Transverse colon (tissue), 4 donors: ENCODE results near the gene SNX6. TPM values are rescaled to one million over a fixed set of nuclear protein-coding genes. Genes with fewer than 3 reads are reported as not detected.
"Not testable (repeated sequence)": the region's sequence is repeated elsewhere in the genome, so short reads cannot be mapped to it uniquely, and the experiment has no call there.

Experiments
- DNase-seq: peaks from one replicate; pipeline ENCODE4 v3.0.0-alpha.2; 2019
- H3K27ac ChIP-seq, 4 donors: fragments of 200-600 bp; sonication (generic); 2 replicates each; pipeline ENCODE4 v1.5.1; 2016 to 2018; ENCODE audit warnings: inconsistent platforms in 4 of 4
- H3K27me3 ChIP-seq: fragments of 200-600 bp; sonication (generic); 2 replicates; pipeline ENCODE4 v1.5.1; 2017; ENCODE audit warnings: inconsistent platforms
- H3K36me3 ChIP-seq, 4 donors: fragments of 200-600 bp; sonication (generic); 2 replicates each; pipeline ENCODE4 v1.5.1; 2017 to 2019; ENCODE audit warnings: inconsistent platforms in 4 of 4
- H3K4me1 ChIP-seq, 4 donors: fragments of 200-600 bp; sonication (generic); 2 replicates each; pipeline ENCODE4 v1.5.1; 2017 to 2020; ENCODE audit warnings: inconsistent platforms in 4 of 4
- H3K4me3 ChIP-seq, 4 donors: fragments of 200-600 bp; sonication (generic); 1 replicate in 1 of 4; 2 replicates in 3 of 4; pipeline versions ENCODE4 v1.5.1 to v1.6.1; 2017 to 2019; ENCODE audit warnings: inconsistent platforms in 4 of 4
- H3K9me3 ChIP-seq, 2 donors: fragments of 200-600 bp; sonication (generic); 2 replicates each; pipeline ENCODE4 v1.5.1; 2017 to 2019; ENCODE audit warnings: inconsistent platforms in 2 of 2
- EP300 ChIP-seq: sonication (generic); formaldehyde crosslinking; IDR thresholded peaks from one replicate; pipeline ENCODE4 v1.6.1; 2017; ENCODE audit warnings: antibody characterized with exemption, low read depth
- POLR2A ChIP-seq: fragments of 450-650 bp; IDR thresholded peaks from one replicate; pipeline ENCODE4 v1.6.1; 2016; ENCODE audit warnings: antibody characterized with exemption, mild to moderate bottlenecking, moderate library complexity
- POLR2AphosphoS5 ChIP-seq, 3 donors: sonication (generic); formaldehyde crosslinking; IDR thresholded peaks; one replicate each; pipeline ENCODE4 v1.6.1; 2016; ENCODE audit warnings: antibody characterized with exemption in 3 of 3
- WGBS, 2 donors: methylation state at CpG; one replicate each; pipeline ENCODE4 v1.1.5; 2018; ENCODE audit warnings: low coverage in 1 of 2; 5-methylcytosine and 5-hydroxymethylcytosine counted together
- in situ Hi-C, 4 donors: fragments of 200-750 bp; cut with MboI; loops; one replicate each; pipeline versions ENCODE4 v1.15.0 to v1.15.1; 2017; ENCODE audit warnings: low sequenced_read_pairs in 3 of 4, low pct_ligation_motif_present in 1 of 4, low pct_unique_long_range_greater_than_20kb in 1 of 4
- intact Hi-C: fragments of 100-400 bp; cut with DNase I; formaldehyde crosslinking; loops from one replicate; pipeline ENCODE4 v1.15.1; 2023; ENCODE audit warnings: low total_unique reads
- total RNA-seq, 4 donors: library from RNA; depleted of rRNA; stranded (reverse); fragments of >200 nt; gene quantifications; one replicate each; pipeline ENCODE4 v1.1.0, GENCODE V29; 2016
- TF ChIP-seq, protein P1 (sequence below), 5 experiments: fragments of 200-600 bp in 3 of 5; fragments of 450-650 bp in 2 of 5; sonication (generic) in 3 of 5; IDR thresholded peaks; 1 replicate in 2 of 5; 2 replicates in 3 of 5; pipeline ENCODE4 v1.5.1; 2016 to 2017; ENCODE audit warnings: antibody characterized with exemption in 5 of 5, inconsistent platforms in 3 of 5, mild to moderate bottlenecking in 2 of 5, moderate library complexity in 1 of 5

The SNX6 gene
- total RNA-seq, 4 donors from 2014 or later = 45.6 to 157 (median 118) TPM

DNA sequence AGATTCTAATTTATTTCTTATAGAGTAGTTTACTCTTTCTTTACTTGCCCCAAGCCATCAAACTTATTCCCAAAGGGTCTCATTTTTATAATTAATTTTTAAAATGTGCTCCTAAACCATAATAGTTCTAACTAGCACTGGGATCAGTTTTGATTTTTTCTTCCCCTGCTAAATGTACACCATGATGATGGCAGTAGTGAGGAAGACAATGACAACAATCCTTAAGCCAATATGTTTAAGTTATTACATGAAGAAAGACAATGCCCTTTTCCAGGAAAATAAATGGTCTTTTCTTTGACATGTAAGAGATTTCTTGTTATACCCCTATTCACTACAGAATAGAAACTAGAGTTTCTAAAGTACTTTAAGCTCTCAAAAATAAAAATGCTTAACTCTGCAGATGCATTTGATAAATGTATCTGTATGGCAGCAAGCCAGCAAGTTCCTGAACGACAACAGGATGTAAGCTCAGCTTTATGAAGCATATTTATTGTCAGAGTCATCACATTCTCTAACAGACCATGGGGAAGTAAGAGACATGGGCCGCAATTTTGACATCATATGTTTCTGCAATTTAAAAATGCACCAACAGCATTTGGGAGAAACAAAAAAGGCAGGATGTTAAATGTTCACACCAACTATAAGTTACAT lies 36.0 kb upstream of the SNX6 start:
- in situ Hi-C loops = loop anchor here in 1 of 4 donors (25.0 kb wide), 1 partner anchor 771 kb away; no protein-coding TSS in a partner anchor

DNA sequence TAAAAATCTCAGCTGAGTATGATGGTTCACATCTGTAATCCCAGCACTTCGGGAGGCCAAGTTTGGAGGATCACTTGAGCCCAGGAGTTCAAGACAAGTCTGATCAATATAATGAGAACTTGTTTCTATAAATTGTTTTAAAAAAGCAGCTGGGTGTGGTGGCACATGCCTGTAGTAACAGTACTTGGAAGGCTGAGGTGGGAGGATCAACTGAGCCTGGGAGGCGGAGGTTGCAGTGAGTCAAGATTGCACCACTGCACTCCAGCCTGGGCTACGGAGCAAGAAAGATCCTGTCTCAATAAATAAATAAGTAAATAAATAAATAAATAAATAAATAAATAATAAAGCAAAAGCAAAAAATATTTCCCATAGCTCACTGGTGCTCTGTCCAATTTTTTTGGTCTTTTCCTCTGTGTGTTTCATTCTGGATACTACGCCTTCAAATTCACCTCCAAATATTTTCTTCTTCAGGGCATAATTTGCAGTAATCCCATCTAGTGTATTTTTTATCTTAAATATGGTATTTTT lies 32.7 kb upstream of the SNX6 start:
- TF ChIP-seq, protein P1, sequence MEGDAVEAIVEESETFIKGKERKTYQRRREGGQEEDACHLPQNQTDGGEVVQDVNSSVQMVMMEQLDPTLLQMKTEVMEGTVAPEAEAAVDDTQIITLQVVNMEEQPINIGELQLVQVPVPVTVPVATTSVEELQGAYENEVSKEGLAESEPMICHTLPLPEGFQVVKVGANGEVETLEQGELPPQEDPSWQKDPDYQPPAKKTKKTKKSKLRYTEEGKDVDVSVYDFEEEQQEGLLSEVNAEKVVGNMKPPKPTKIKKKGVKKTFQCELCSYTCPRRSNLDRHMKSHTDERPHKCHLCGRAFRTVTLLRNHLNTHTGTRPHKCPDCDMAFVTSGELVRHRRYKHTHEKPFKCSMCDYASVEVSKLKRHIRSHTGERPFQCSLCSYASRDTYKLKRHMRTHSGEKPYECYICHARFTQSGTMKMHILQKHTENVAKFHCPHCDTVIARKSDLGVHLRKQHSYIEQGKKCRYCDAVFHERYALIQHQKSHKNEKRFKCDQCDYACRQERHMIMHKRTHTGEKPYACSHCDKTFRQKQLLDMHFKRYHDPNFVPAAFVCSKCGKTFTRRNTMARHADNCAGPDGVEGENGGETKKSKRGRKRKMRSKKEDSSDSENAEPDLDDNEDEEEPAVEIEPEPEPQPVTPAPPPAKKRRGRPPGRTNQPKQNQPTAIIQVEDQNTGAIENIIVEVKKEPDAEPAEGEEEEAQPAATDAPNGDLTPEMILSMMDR (IDR thresholded peaks at IDR 0.05) = no peak
- TF ChIP-seq EP300 (no peak), POLR2A (no peak)
- intact Hi-C loops (no loop called here), in situ Hi-C loops (loop anchor here in 1 of 4 donors (25.0 kb wide), 1 partner anchor 775 kb away; no protein-coding TSS in a partner anchor)
- H3K4me3 ChIP-seq = no peak overlapping the region
- no peaks in the 10 kb centered on the region for H3K9me3 ChIP-seq
- DNase-seq = no peak
- no peaks in the 10 kb centered on the region for H3K4me1 ChIP-seq
- H3K27ac ChIP-seq = no peak overlapping the region
- 88 to 94% methylated on average over 3 to 4 of the region's 4 CpGs for WGBS, 2 donors
- no peaks in the 10 kb centered on the region for H3K36me3 ChIP-seq
- H3K27me3 ChIP-seq = no peaks in the 10 kb centered on the region

More for the DNA sequence above, 36.0 kb upstream of the SNX6 start:
- no peak overlapping the region for H3K4me3 ChIP-seq
- no peaks in the 10 kb centered on the region for H3K27me3 ChIP-seq
- peak overlapping the region; percentile 20 to 37 (median 30) for H3K27ac ChIP-seq
- 25 to 31% methylated on average over 2 of the region's 2 CpGs for WGBS, 2 donors
- H3K4me1 ChIP-seq = no peaks in the 10 kb centered on the region
- intact Hi-C loops = loop anchor here (2.0 kb wide), 1 partner anchor 33 kb away; no protein-coding TSS in a partner anchor
- H3K9me3 ChIP-seq = no peaks in the 10 kb centered on the region
- H3K36me3 ChIP-seq = no peaks in the 10 kb centered on the region
- TF ChIP-seq EP300 (no peak), POLR2AphosphoS5 (IDR thresholded peaks at IDR 0.05) (no peak), POLR2A (no peak)
- TF ChIP-seq, protein P1 (IDR thresholded peaks at IDR 0.05) = no peak
- peak; percentile 17 for DNase-seq

DNA sequence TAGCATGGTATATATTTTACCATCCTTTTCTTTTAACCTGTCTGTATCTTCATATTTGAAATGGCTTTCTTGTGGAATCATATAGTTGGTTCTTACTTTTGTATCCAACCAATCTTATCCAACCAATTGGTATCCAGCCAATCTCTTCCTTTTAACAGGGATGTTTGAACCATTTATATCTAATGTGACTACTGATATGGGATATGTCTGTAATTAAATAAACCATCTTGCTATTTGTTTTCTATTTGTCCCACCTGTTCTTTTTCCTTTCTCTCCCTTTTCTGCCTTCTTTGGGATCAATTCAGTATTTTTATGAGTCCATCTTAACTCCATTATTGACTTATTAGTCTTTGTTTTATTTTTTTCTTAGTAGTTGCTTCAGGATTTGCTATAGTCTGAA lies 30.8 kb upstream of the SNX6 start:
- intact Hi-C loops (no loop called here), in situ Hi-C loops (loop anchor here in 1 of 4 donors (25.0 kb wide), 1 partner anchor 777 kb away; no protein-coding TSS in a partner anchor)
- no peak overlapping the region for H3K27ac ChIP-seq
- no peaks in the 10 kb centered on the region for H3K9me3 ChIP-seq
- H3K36me3 ChIP-seq = no peaks in the 10 kb centered on the region
- no peaks in the 10 kb centered on the region for H3K4me1 ChIP-seq
- TF ChIP-seq, protein P1 (IDR thresholded peaks at IDR 0.05) = no peak
- TF ChIP-seq POLR2AphosphoS5 (IDR thresholded peaks at IDR 0.05) (no peak), POLR2A (no peak), EP300 (no peak)
- no peak overlapping the region for H3K4me3 ChIP-seq
- no peak for DNase-seq
- H3K27me3 ChIP-seq = no peaks in the 10 kb centered on the region

DNA sequence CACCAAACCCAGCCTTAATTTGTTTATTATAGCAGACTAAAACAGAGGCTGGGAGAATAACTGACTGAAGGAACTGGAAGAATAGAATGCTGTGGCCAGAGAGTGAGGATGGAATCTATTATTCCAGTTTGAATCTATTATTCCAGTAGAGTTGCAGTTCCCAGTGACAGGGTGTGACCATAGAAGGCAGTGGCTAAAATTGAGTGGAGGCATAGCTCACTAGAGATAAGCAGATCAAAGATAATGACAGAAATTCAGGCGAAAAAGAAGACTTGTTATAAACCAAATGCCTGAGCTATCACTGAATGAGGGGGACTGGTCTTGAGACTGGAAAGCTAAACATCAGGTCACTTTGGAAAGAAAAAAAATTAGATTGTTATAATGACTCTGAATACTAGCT lies 26.0 kb upstream of the SNX6 start:
- in situ Hi-C loops (loop anchor here in 1 of 4 donors (25.0 kb wide), 1 partner anchor 781 kb away; no protein-coding TSS in a partner anchor), intact Hi-C loops (no loop called here)
- no peaks in the 10 kb centered on the region for H3K27me3 ChIP-seq
- H3K27ac ChIP-seq = no peak overlapping the region
- DNase-seq = no peak
- H3K4me1 ChIP-seq = no peaks in the 10 kb centered on the region
- 77% methylated on average over 1 of the region's 1 CpG; no CpG with 5 or more reads in 1 of the 2 donors for WGBS, 2 donors
- no peaks in the 10 kb centered on the region for H3K9me3 ChIP-seq
- no peaks in the 10 kb centered on the region for H3K36me3 ChIP-seq
- no peak overlapping the region for H3K4me3 ChIP-seq
- TF ChIP-seq, protein P1 (IDR thresholded peaks at IDR 0.05) = no peak

DNA sequence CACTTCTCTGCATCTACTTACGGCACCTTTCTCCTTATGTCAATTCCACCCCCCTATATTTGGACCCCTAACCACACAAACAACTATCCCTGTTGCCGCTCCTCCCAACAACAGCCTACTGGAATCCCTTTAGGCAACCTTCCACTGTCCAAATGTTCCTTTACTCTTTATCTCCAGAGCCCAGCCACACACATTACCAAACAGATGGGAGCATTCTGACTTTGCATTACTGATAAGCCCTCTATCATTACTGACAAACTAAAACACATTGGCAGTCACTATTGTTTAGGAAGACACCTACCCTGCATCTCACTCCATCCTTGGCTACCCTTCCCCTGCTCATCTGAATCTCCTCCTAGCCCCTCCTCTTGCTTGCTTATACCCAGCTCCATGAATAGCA lies 23.1 kb upstream of the SNX6 start:
- H3K27ac ChIP-seq, H3K9me3 ChIP-seq, DNase-seq, H3K27me3 ChIP-seq, intact Hi-C loops, H3K4me1 ChIP-seq, H3K4me3 ChIP-seq, H3K36me3 ChIP-seq: not testable (repeated sequence)
- WGBS, 2 donors = 95% methylated on average over 2 of the region's 2 CpGs
- in situ Hi-C loops = loop anchor here in 1 of 4 donors (25.0 kb wide), 1 partner anchor 784 kb away; no protein-coding TSS in a partner anchor

DNA sequence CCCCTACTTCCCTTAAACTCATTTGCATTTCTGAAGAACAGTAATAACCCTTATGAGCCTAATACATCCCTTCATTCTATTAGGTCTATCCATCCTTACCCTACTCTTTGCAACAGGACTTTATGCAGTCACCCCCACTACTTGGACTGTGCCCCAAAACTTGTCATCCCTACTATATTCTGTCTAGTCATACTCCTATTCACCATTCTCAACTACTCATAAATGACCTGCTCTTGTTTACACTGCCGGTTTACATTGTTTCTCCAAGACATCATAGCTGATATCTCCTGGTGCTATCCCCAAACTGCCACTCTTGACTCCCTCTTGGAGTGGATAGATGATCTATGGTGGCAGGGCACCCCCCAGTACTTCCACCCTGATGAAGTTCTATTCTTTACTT lies 22.4 kb upstream of the SNX6 start:
- WGBS, 2 donors = 70% methylated on average over 1 of the region's 1 CpG; no CpG with 5 or more reads in 1 of the 2 donors
- in situ Hi-C loops = loop anchor here in 1 of 4 donors (25.0 kb wide), 1 partner anchor 785 kb away; no protein-coding TSS in a partner anchor
- H3K4me3 ChIP-seq, H3K9me3 ChIP-seq, H3K27ac ChIP-seq, H3K36me3 ChIP-seq, DNase-seq, H3K27me3 ChIP-seq, H3K4me1 ChIP-seq, intact Hi-C loops: not testable (repeated sequence)
